Measurements from ENCODE around the gene PAPSS2.

GRCh38 chr10:87782721-87783120 is 123.0 kb downstream of the PAPSS2 start:
- TF ChIP-seq POLR2A (IDR thresholded peaks at IDR 0.05): no peak
- no peak for TF ChIP-seq CTCF (IDR thresholded peaks at IDR 0.05)

All from lower leg skin (tissue), 3 donors.